Measurements from ENCODE around the gene UBE2J2. TPM values are rescaled to one million over a fixed set of nuclear protein-coding genes. Genes with fewer than 3 reads are reported as not detected.
A peak's percentile ranks its signal among the peaks of the same experiment; 100 is the strongest.

UBE2J2 gene
- total RNA-seq, 6 experiments from 2014 or later = 56.2 to 67.9 (median 61.1) TPM

GRCh38 chr1:1262758-1263157, 10.9 kb downstream of the UBE2J2 start:
- no peaks in the 10 kb centered on the region for H3K9me3 Mint-ChIP-seq
- no peak overlapping the region for H3K4me3 Mint-ChIP-seq
- DNase-seq = no peak
- peak overlapping the region; percentile 99 for H3K27ac Mint-ChIP-seq
- H3K4me1 Mint-ChIP-seq (ENCODE audit: low read depth) = peaks cover 51% of the 10 kb centered on the region
- H3K27me3 Mint-ChIP-seq (ENCODE audit: insufficient read depth) = peaks cover 12% of the 10 kb centered on the region
- TF ChIP-seq CTCF (IDR thresholded peaks at IDR 0.05) = no peak
- H3K36me3 Mint-ChIP-seq (ENCODE audit: low read depth) = peaks cover 30% of the 10 kb centered on the region

- Mint-ChIP-seq H3K36me3 (ENCODE audit: low read depth) (peaks cover 30% of the 10 kb centered on the region), H3K9me3 (no peaks in the 10 kb centered on the region), H3K4me3 (no peak overlapping the region), H3K27ac (peak overlapping the region; percentile 31; the same call in 1 of the 2 replicates), H3K4me1 (ENCODE audit: low read depth) (peaks cover 47% of the 10 kb centered on the region), H3K27me3 (ENCODE audit: insufficient read depth) (peaks cover 11% of the 10 kb centered on the region)
- no peak for TF ChIP-seq CTCF (IDR thresholded peaks at IDR 0.05)
- DNase-seq = no peak
Measured at GRCh38 chr1:1262071-1262470, 11.6 kb downstream of the UBE2J2 start.

- Mint-ChIP-seq H3K27ac (peak overlapping the region; percentile 80), H3K36me3 (ENCODE audit: low read depth) (peaks cover 32% of the 10 kb centered on the region), H3K9me3 (no peaks in the 10 kb centered on the region), H3K4me3 (no peak overlapping the region), H3K27me3 (ENCODE audit: insufficient read depth) (peaks cover 11% of the 10 kb centered on the region), H3K4me1 (ENCODE audit: low read depth) (peaks cover 42% of the 10 kb centered on the region)
- DNase-seq = no peak
- no peak for TF ChIP-seq CTCF (IDR thresholded peaks at IDR 0.05)
Measured at GRCh38 chr1:1260843-1261560, 12.7 kb downstream of the UBE2J2 start.

GRCh38 chr1:1259951-1260600, 13.6 kb downstream of the UBE2J2 start:
- no peak for DNase-seq
- Mint-ChIP-seq H3K4me3 (no peak overlapping the region), H3K4me1 (ENCODE audit: low read depth) (peaks cover 33% of the 10 kb centered on the region), H3K27ac (peak overlapping the region; percentile 80), H3K27me3 (ENCODE audit: insufficient read depth) (peaks cover 8% of the 10 kb centered on the region), H3K9me3 (no peaks in the 10 kb centered on the region), H3K36me3 (ENCODE audit: low read depth) (peaks cover 24% of the 10 kb centered on the region)
- TF ChIP-seq CTCF (IDR thresholded peaks at IDR 0.05) = no peak

GRCh38 chr1:1259540-1259939, 14.1 kb downstream of the UBE2J2 start:
- TF ChIP-seq CTCF (IDR thresholded peaks at IDR 0.05) = no peak
- H3K27me3 Mint-ChIP-seq (ENCODE audit: insufficient read depth) = peaks cover 6% of the 10 kb centered on the region
- no peaks in the 10 kb centered on the region for H3K9me3 Mint-ChIP-seq
- H3K4me1 Mint-ChIP-seq (ENCODE audit: low read depth) = peaks cover 27% of the 10 kb centered on the region
- DNase-seq = no peak
- peak overlapping the region; percentile 80 for H3K27ac Mint-ChIP-seq
- peaks cover 28% of the 10 kb centered on the region for H3K36me3 Mint-ChIP-seq (ENCODE audit: low read depth)
- no peak overlapping the region for H3K4me3 Mint-ChIP-seq

Data from HFFc6 (cell line).